ENCODE data around the gene CLDN18. TPM values are rescaled to one million over a fixed set of nuclear protein-coding genes. Genes with fewer than 3 reads are reported as not detected.

The CLDN18 gene
- total and polyA plus RNA-seq, 4 donors, result 31.4 to 316 (median 116) TPM

GRCh38 chr3:137992592-137992991 is 17.4 kb upstream of the CLDN18 start:
- no peaks in the 10 kb centered on the region for H3K27me3 ChIP-seq (ENCODE audit: control insufficient read depth in 3 of 3, insufficient read depth in 3 of 3, low read length in 2 of 3)
- no peak overlapping the region for H3K9ac ChIP-seq (ENCODE audit: insufficient read depth in 1 of 2, low read length in 2 of 2)
- H3K4me3 ChIP-seq, result no peak overlapping the region
- WGBS, 2 donors, result 75 to 85% methylated on average over 4 of the region's 4 CpGs
- TF ChIP-seq CTCF (IDR thresholded peaks at IDR 0.05; ENCODE audit: control extremely low read depth, extremely low read depth), result no peak
- H3K36me3 ChIP-seq (ENCODE audit: control insufficient read depth in 4 of 4, insufficient read depth in 4 of 4, low read length in 4 of 4), result no peaks in the 10 kb centered on the region
- peaks cover 0 to 3% (median 0%) of the 10 kb centered on the region in 5 donors for H3K4me1 ChIP-seq (ENCODE audit: control insufficient read depth in 5 of 5, insufficient read depth in 5 of 5, low read length in 5 of 5)
- H3K27ac ChIP-seq (ENCODE audit: low read depth in 1 of 2, low read length in 1 of 2), result no peak overlapping the region
- H3K9me3 ChIP-seq (ENCODE audit: control insufficient read depth in 4 of 4, insufficient read depth in 3 of 4, low read length in 3 of 4), result peaks cover 0 to 3% (median under 1%) of the 10 kb centered on the region in 4 donors
- DNase-seq, result no peak
- ATAC-seq (ENCODE audit: insufficient read depth, low FRiP score), result no peak

GRCh38 chr3:137998121-137999042 is 11.6 kb upstream of the CLDN18 start:
- WGBS, 2 donors, result 94 to 95% methylated on average over 18 of the region's 18 CpGs
- H3K27me3 ChIP-seq (ENCODE audit: control insufficient read depth in 3 of 3, insufficient read depth in 3 of 3, low read length in 2 of 3), result peaks cover 0 to 2% (median 0%) of the 10 kb centered on the region in 3 donors
- ATAC-seq (ENCODE audit: insufficient read depth, low FRiP score), result no peak
- H3K9ac ChIP-seq (ENCODE audit: insufficient read depth in 1 of 2, low read length in 2 of 2), result no peak overlapping the region
- no peaks in the 10 kb centered on the region for H3K36me3 ChIP-seq (ENCODE audit: control insufficient read depth in 4 of 4, insufficient read depth in 4 of 4, low read length in 4 of 4)
- H3K4me3 ChIP-seq, result no peak overlapping the region
- no peak overlapping the region for H3K27ac ChIP-seq (ENCODE audit: low read depth in 1 of 2, low read length in 1 of 2)
- no peak for DNase-seq
- peaks cover 0 to 3% (median 0%) of the 10 kb centered on the region in 4 donors for H3K9me3 ChIP-seq (ENCODE audit: control insufficient read depth in 4 of 4, insufficient read depth in 3 of 4, low read length in 3 of 4)
- H3K4me1 ChIP-seq (ENCODE audit: control insufficient read depth in 5 of 5, insufficient read depth in 5 of 5, low read length in 5 of 5), result no peaks in the 10 kb centered on the region
- no peak for TF ChIP-seq CTCF (IDR thresholded peaks at IDR 0.05; ENCODE audit: control extremely low read depth, extremely low read depth)

GRCh38 chr3:138003069-138003468 is 6.9 kb upstream of the CLDN18 start:
- DNase-seq (no peak), ATAC-seq (ENCODE audit: insufficient read depth, low FRiP score) (no peak)
- 73 to 82% methylated on average over 2 of the region's 2 CpGs for WGBS, 2 donors
- Histone ChIP-seq H3K9me3 (ENCODE audit: control insufficient read depth in 4 of 4, insufficient read depth in 3 of 4, low read length in 3 of 4) (no peaks in the 10 kb centered on the region), H3K4me1 (ENCODE audit: control insufficient read depth in 5 of 5, insufficient read depth in 5 of 5, low read length in 5 of 5) (no peaks in the 10 kb centered on the region), H3K27me3 (ENCODE audit: control insufficient read depth in 3 of 3, insufficient read depth in 3 of 3, low read length in 2 of 3) (peaks cover 0 to 2% (median 0%) of the 10 kb centered on the region in 3 donors), H3K4me3 (no peak overlapping the region), H3K36me3 (ENCODE audit: control insufficient read depth in 4 of 4, insufficient read depth in 4 of 4, low read length in 4 of 4) (no peaks in the 10 kb centered on the region), H3K27ac (ENCODE audit: low read depth in 1 of 2, low read length in 1 of 2) (no peak overlapping the region), H3K9ac (ENCODE audit: insufficient read depth in 1 of 2, low read length in 2 of 2) (no peak overlapping the region)
- TF ChIP-seq CTCF (IDR thresholded peaks at IDR 0.05; ENCODE audit: control extremely low read depth, extremely low read depth), result no peak

Data from lung (tissue), 12 donors.